A549 (cell line): Measurements from ENCODE around the gene BIRC5. TPM values are rescaled to one million over a fixed set of nuclear protein-coding genes. Genes with fewer than 3 reads are reported as not detected.

Source experiments
- ATAC-seq, 2 experiments: fragments of 200-7000 bp in 1 of 2; fragments of >200 bp in 1 of 2; cut with Nextera tagmentation in 1 of 2; cut with Tn5 transposase in 1 of 2; 3 replicates each; pipeline versions ENCODE4 v1.8.0 to v1.9.1; 2018 to 2020; ENCODE audit warnings: mild to moderate bottlenecking in 1 of 2, moderate library complexity in 1 of 2
- CTCF ChIA-PET: fragments of 300-600 bp; sonication (Branson Sonifier 250); formaldehyde crosslinking; extraction: SDS; loops from one replicate; lab custom pipeline; 2021; ENCODE audit warnings: antibody characterized with exemption, inconsistent platforms; lab: Yijun Ruan, JAX
- POLR2A ChIA-PET: fragments of 350-600 bp; formaldehyde crosslinking; extraction: SDS; loops from one replicate; lab custom pipeline; 2021; ENCODE audit warnings: antibody characterized with exemption, inconsistent platforms; lab: Yijun Ruan, JAX
- DNase-seq, 2 experiments: peaks; one replicate each; pipeline versions ENCODE4 v3.0.0 to v3.0.0-alpha.2; 2011 to 2016; ENCODE audit warnings: low read depth in 1 of 2, low spot score in 1 of 2
- FAIRE-seq: peaks from 2 replicates; lab custom pipeline; 2011; peaks lifted over from hg19 to GRCh38; lab: Jason Lieb, UNC
- H3K27ac ChIP-seq, 2 experiments: fragments of >200 bp; sonication (Bioruptor Twin); formaldehyde crosslinking; 3 replicates each; pipeline ENCODE4 v1.5.1; 2016 to 2017
- H3K4me1 ChIP-seq: fragments of >200 bp; sonication (Bioruptor Twin); formaldehyde crosslinking; 3 replicates; pipeline ENCODE4 v1.6.1; 2016
- H3K4me2 ChIP-seq: fragments of >200 bp; sonication (Bioruptor Twin); formaldehyde crosslinking; 3 replicates; pipeline ENCODE4 v1.6.1; 2016
- H3K4me3 ChIP-seq: fragments of >200 bp; sonication (Bioruptor Twin); formaldehyde crosslinking; 3 replicates; pipeline ENCODE4 v1.5.1; 2016
- H3K9me3 ChIP-seq: fragments of >200 bp; sonication (Bioruptor Twin); formaldehyde crosslinking; 3 replicates; pipeline ENCODE4 v1.6.1; 2016
- ATOH8 ChIP-seq: fragments of 250-450 bp; sonication (Bioruptor Pico); IDR thresholded peaks from 2 replicates; pipeline ENCODE4 v1.5.0; 2020; ENCODE audit warnings: low read depth, mild to moderate bottlenecking, moderate library complexity
- BHLHE40 ChIP-seq: IDR thresholded peaks from 2 replicates; pipeline ENCODE4 v1.6.1; 2012; ENCODE audit warnings: low read depth, low read length, inconsistent platforms
- CBX2 ChIP-seq: fragments of 200-600 bp; sonication (generic); IDR thresholded peaks from 2 replicates; pipeline ENCODE4 v1.6.1; 2016; ENCODE audit warnings: low read depth, mild to moderate bottlenecking, borderline replicate concordance
- CHD4 ChIP-seq: fragments of 200-600 bp; sonication (generic); IDR thresholded peaks from 2 replicates; pipeline ENCODE4 v1.6.1; 2016; ENCODE audit warnings: antibody characterized with exemption, mild to moderate bottlenecking, borderline replicate concordance
- CTCF ChIP-seq: fragments of >200 bp; sonication (Bioruptor Twin); formaldehyde crosslinking; IDR thresholded peaks from 3 replicates; pipeline ENCODE4 v1.5.1; 2016
- E2F6 ChIP-seq: IDR thresholded peaks from 2 replicates; pipeline ENCODE4 v1.6.1; 2012; ENCODE audit warnings: low read depth, borderline replicate concordance
- ELK1 ChIP-seq: fragments of 150-350 bp; IDR thresholded peaks from 2 replicates; pipeline ENCODE4 v1.6.1; 2014; ENCODE audit warnings: low read depth, mild to moderate bottlenecking, low read length
- FOXS1 ChIP-seq: fragments of 250-450 bp; sonication (Bioruptor Pico); IDR thresholded peaks from 2 replicates; pipeline ENCODE4 v1.5.0; 2020; ENCODE audit warnings: mild to moderate bottlenecking, moderate library complexity
- HES2 ChIP-seq: fragments of >200 bp; sonication (Bioruptor Twin); formaldehyde crosslinking; IDR thresholded peaks from 2 replicates; pipeline ENCODE4 v1.6.1; 2016
- HOXB5 ChIP-seq: fragments of 250-450 bp; sonication (Bioruptor Pico); IDR thresholded peaks from 2 replicates; pipeline ENCODE4 v1.5.0; 2020; ENCODE audit warnings: mild to moderate bottlenecking, moderate library complexity
- JUNB ChIP-seq: fragments of >200 bp; sonication (Bioruptor Twin); formaldehyde crosslinking; IDR thresholded peaks from 2 replicates; pipeline ENCODE4 v1.6.1; 2016
- KDM1A ChIP-seq: fragments of 200-600 bp; sonication (generic); IDR thresholded peaks from 2 replicates; pipeline ENCODE4 v1.6.1; 2016; ENCODE audit warnings: low read depth, mild to moderate bottlenecking
- MYC ChIP-seq: IDR thresholded peaks from 2 replicates; pipeline ENCODE4 v1.6.1; 2012; ENCODE audit warnings: mild to moderate bottlenecking, inconsistent platforms, low read length, improper control_type of control experiment, borderline replicate concordance
- RAD21 ChIP-seq, 2 experiments: fragments of >200 bp in 1 of 2; sonication (Bioruptor Twin) in 1 of 2; formaldehyde crosslinking in 1 of 2; IDR thresholded peaks in 1 of 2; conservative IDR thresholded peaks in 1 of 2; 2 replicates in 1 of 2; 3 replicates in 1 of 2; pipeline ENCODE4 v1.6.1; 2012 to 2018; ENCODE audit warnings: inconsistent platforms in 1 of 2
- RCOR1 ChIP-seq: fragments of 150-350 bp; IDR thresholded peaks from 2 replicates; pipeline ENCODE4 v1.6.1; 2014; ENCODE audit warnings: antibody characterized with exemption, low read length, low read depth
- REST ChIP-seq: fragments of 200-600 bp; sonication (generic); IDR thresholded peaks from 2 replicates; pipeline ENCODE4 v1.6.1; 2016; ENCODE audit warnings: antibody characterized with exemption, mild to moderate bottlenecking, moderate library complexity
- RFX5 ChIP-seq: fragments of 450-650 bp; IDR thresholded peaks from 2 replicates; pipeline ENCODE4 v1.7.1; 2014; ENCODE audit warnings: antibody characterized with exemption, mild to moderate bottlenecking, moderate library complexity
- SMC3 ChIP-seq: fragments of >200 bp; sonication (Bioruptor Twin); formaldehyde crosslinking; IDR thresholded peaks from 3 replicates; pipeline ENCODE4 v1.6.1; 2018; ENCODE audit warnings: inconsistent platforms
- ZC3H11A ChIP-seq: fragments of 450-650 bp; IDR thresholded peaks from 2 replicates; pipeline ENCODE4 v1.6.1; 2014; ENCODE audit warnings: antibody characterized with exemption, mild to moderate bottlenecking
- ZFP36 ChIP-seq: fragments of 450-650 bp; IDR thresholded peaks from 2 replicates; pipeline ENCODE4 v1.6.1; 2014; ENCODE audit warnings: borderline replicate concordance; ENCODE audit not compliant: partially characterized antibody
- WGBS: methylation state at CpG from one replicate; pipeline ENCODE4 v1.1.6; 2017; ENCODE audit errors: missing lambda C conversion rate; 5-methylcytosine and 5-hydroxymethylcytosine counted together
- polyA plus RNA-seq, 4 experiments: library from polyadenylated mRNA; depleted of rRNA in 3 of 4; stranded (reverse); fragments of >200 nt; fragmentation: RNase III in 1 of 4; extraction: RNeasy Plus Mini Kit Qiagen cat#74134 plus additional on column Dnase treatment in 1 of 4; gene quantifications; 2 replicates in 3 of 4; 3 replicates in 1 of 4; pipeline ENCODE4 v1.2.3, GENCODE V29; 2011 to 2017

Gene BIRC5
- polyA plus RNA-seq, 2 of the 4 experiments (the other 2 are of a cell fraction), result 51.9 to 109 TPM

GRCh38 chr17:78240839-78241238 is 26.8 kb downstream of the BIRC5 start:
- 60% methylated on average over 9 of the region's 9 CpGs for WGBS
- DNase-seq (no peak), FAIRE-seq (no peak), ATAC-seq (peak in 1 of 2 experiments; percentile 4; a peak in 1 of 6 replicates)
- H3K4me3 ChIP-seq, result no peak overlapping the region
- TF ChIP-seq KDM1A (no peak), RAD21 (conservative IDR thresholded peaks at IDR 0.05 in 1 of 2, IDR thresholded peaks at IDR 0.05 in 1 of 2) (no peak), BHLHE40 (no peak), SMC3 (no peak), REST (no peak)
- peaks cover 7% of the 10 kb centered on the region; the same call in 2 of the 3 replicates for H3K9me3 ChIP-seq
- ChIA-PET CTCF (interaction anchor here (1.4 to 10.4 kb wide), 3 partner anchors 9 to 181 kb away, joined by 4 to 159 read pairs (median 6); no protein-coding TSS in a partner anchor), POLR2A (interaction anchor here (0.6 kb wide), 1 partner anchor 1042 kb away, joined by 5 read pairs; no protein-coding TSS in a partner anchor)
- no peak overlapping the region for H3K27ac ChIP-seq
- H3K4me2 ChIP-seq, result no peak overlapping the region
- no peaks in the 10 kb centered on the region for H3K4me1 ChIP-seq

GRCh38 chr17:78241277-78242023 is 27.4 kb downstream of the BIRC5 start:
- TF ChIP-seq HOXB5 (CRISPR knock-in tag) (peak; percentile 74; the same call in 1 of the 2 replicates), ATOH8 (CRISPR knock-in tag) (peak; percentile 81), HES2 (no peak), RCOR1 (no peak), FOXS1 (0 out of 2 replicates have a peak, but pooled peaks have one; percentile 52), CHD4 (no peak), E2F6 (no peak), ZC3H11A (no peak)
- H3K4me2 ChIP-seq, result no peak overlapping the region
- H3K9me3 ChIP-seq, result peaks cover 7% of the 10 kb centered on the region; the same call in 2 of the 3 replicates
- H3K4me3 ChIP-seq, result no peak overlapping the region
- ChIA-PET POLR2A (no interaction called here), CTCF (interaction anchor here (1.5 to 10.4 kb wide), 2 partner anchors 9 to 180 kb away, joined by 6 to 159 read pairs; no protein-coding TSS in a partner anchor)
- no peak for FAIRE-seq
- H3K4me1 ChIP-seq, result no peaks in the 10 kb centered on the region
- H3K27ac ChIP-seq, result no peak overlapping the region
- peak; percentile 44 to 89; a peak in 5 of 6 replicates for ATAC-seq
- WGBS, result 67% methylated on average over 13 of the region's 13 CpGs
- peak; percentile 69 to 93 for DNase-seq

- CTCF ChIA-PET, result interaction anchor here (1.4 to 10.4 kb wide), 3 partner anchors 8 to 225 kb away, joined by 3 to 159 read pairs (median 6); no protein-coding TSS in a partner anchor
- Histone ChIP-seq H3K27ac (no peak overlapping the region), H3K4me3 (no peak overlapping the region), H3K9me3 (peaks cover 7% of the 10 kb centered on the region; the same call in 2 of the 3 replicates), H3K4me2 (no peak overlapping the region), H3K4me1 (no peaks in the 10 kb centered on the region)
- ATAC-seq (no peak), DNase-seq (no peak), FAIRE-seq (no peak)
- 79% methylated on average over 21 of the region's 21 CpGs for WGBS
- POLR2A ChIA-PET, result no interaction called here
- no peak for TF ChIP-seq RAD21 (conservative IDR thresholded peaks at IDR 0.05 in 1 of 2, IDR thresholded peaks at IDR 0.05 in 1 of 2)
- TF ChIP-seq ZFP36, result no peak
- no peak for TF ChIP-seq CBX2
- TF ChIP-seq MYC, result no peak
- TF ChIP-seq CTCF, result no peak
- no peak for TF ChIP-seq RFX5
- TF ChIP-seq JUNB, result no peak
- no peak for TF ChIP-seq ELK1
- TF ChIP-seq BHLHE40, result no peak
- no peak for TF ChIP-seq CHD4
- TF ChIP-seq HOXB5 (CRISPR knock-in tag), result no peak
These were observed 28.1 kb downstream of the BIRC5 start for GRCh38 chr17:78242024-78242742.
